ENCODE data around the gene PLK2.

The PLK2 gene

GRCh38 chr5:58460002-58460731, at the start of gene PLK2 (continued):
- no peak for TF ChIP-seq ZNF19 (tag by site-specific recombination; IDR thresholded peaks at IDR 0.05; ENCODE audit: low read depth)
- no peak for TF ChIP-seq ZNF791 (tag by site-specific recombination; IDR thresholded peaks at IDR 0.05)
- no peak for TF ChIP-seq ZNF560 (tag by site-specific recombination; IDR thresholded peaks at IDR 0.05; ENCODE audit: borderline replicate concordance)
- no peak for TF ChIP-seq ZNF521 (tag by site-specific recombination; IDR thresholded peaks at IDR 0.05)
- peak; percentile 84 for TF ChIP-seq ZNF629 (tag by site-specific recombination; IDR thresholded peaks at IDR 0.05)
- TF ChIP-seq KLF9 (tag by site-specific recombination; IDR thresholded peaks at IDR 0.05; ENCODE audit: low read depth), result no peak
- TF ChIP-seq ZNF624 (tag by site-specific recombination; IDR thresholded peaks at IDR 0.05), result no peak
- TF ChIP-seq EGR2 (tag by site-specific recombination; IDR thresholded peaks at IDR 0.05; ENCODE audit: low read depth), result peak; percentile 55
- TF ChIP-seq ZBTB44 (tag by site-specific recombination; IDR thresholded peaks at IDR 0.05), result no peak
- no peak for TF ChIP-seq ZNF16 (tag by site-specific recombination; IDR thresholded peaks at IDR 0.05; ENCODE audit: low read depth)
- no peak; the same call in 1 of the 2 replicates for TF ChIP-seq ZNF24 (tag by site-specific recombination; IDR thresholded peaks at IDR 0.05)
- peak; percentile 79 for TF ChIP-seq ZNF600 (tag by site-specific recombination; IDR thresholded peaks at IDR 0.05)
- peak; percentile 53; the same call in 1 of the 2 replicates for TF ChIP-seq ZBTB17 (tag by site-specific recombination; IDR thresholded peaks at IDR 0.05)
- TF ChIP-seq ZNF664 (tag by site-specific recombination; IDR thresholded peaks at IDR 0.05), result no peak
- no peak for TF ChIP-seq FEZF1 (tag by site-specific recombination; IDR thresholded peaks at IDR 0.05)
- peak; percentile 58; the same call in 1 of the 2 replicates for TF ChIP-seq ZNF223 (tag by site-specific recombination; IDR thresholded peaks at IDR 0.05)
- TF ChIP-seq ZSCAN4 (tag by site-specific recombination; IDR thresholded peaks at IDR 0.05), result no peak
- no peak; the same call in 1 of the 2 replicates for TF ChIP-seq YY1 (tag by site-specific recombination; IDR thresholded peaks at IDR 0.05)
- no peak for TF ChIP-seq ZFP41 (tag by site-specific recombination; IDR thresholded peaks at IDR 0.05; ENCODE audit: borderline replicate concordance)
- no peak for TF ChIP-seq ATF2 (tag by site-specific recombination; IDR thresholded peaks at IDR 0.05; ENCODE audit: low read depth)
- no peak for TF ChIP-seq ZNF132 (tag by site-specific recombination; IDR thresholded peaks at IDR 0.05; ENCODE audit: borderline replicate concordance)
- no peak for TF ChIP-seq ZNF626 (tag by site-specific recombination; IDR thresholded peaks at IDR 0.05)
- no peak for TF ChIP-seq ZNF221 (tag by site-specific recombination; IDR thresholded peaks at IDR 0.05; ENCODE audit: borderline replicate concordance)
- TF ChIP-seq ZNF202 (tag by site-specific recombination; IDR thresholded peaks at IDR 0.05; ENCODE audit: borderline replicate concordance), result no peak
- no peak for TF ChIP-seq RBAK (tag by site-specific recombination; IDR thresholded peaks at IDR 0.05)
- TF ChIP-seq ZNF148 (tag by site-specific recombination; IDR thresholded peaks at IDR 0.05; ENCODE audit: borderline replicate concordance), result no peak
- no peak for TF ChIP-seq ZNF654 (tag by site-specific recombination; IDR thresholded peaks at IDR 0.05; ENCODE audit: low read depth)
- no peak for TF ChIP-seq ZFP3 (tag by site-specific recombination; IDR thresholded peaks at IDR 0.05; ENCODE audit: low read depth)
- TF ChIP-seq ZNF26 (tag by site-specific recombination; IDR thresholded peaks at IDR 0.05), result no peak
- no peak for TF ChIP-seq ZNF623 (tag by site-specific recombination; IDR thresholded peaks at IDR 0.05)
- TF ChIP-seq ZNF311 (tag by site-specific recombination; IDR thresholded peaks at IDR 0.05; ENCODE audit: borderline replicate concordance), result no peak
- no peak for TF ChIP-seq ZNF391 (tag by site-specific recombination; IDR thresholded peaks at IDR 0.05; ENCODE audit: borderline replicate concordance, low read depth)
- TF ChIP-seq ZNF596 (tag by site-specific recombination; IDR thresholded peaks at IDR 0.05), result no peak; the same call in 1 of the 2 replicates

All from HEK293 (cell line).